GM12878 (cell line): Measurements from ENCODE around the gene STX10. TPM values are rescaled to one million over a fixed set of nuclear protein-coding genes. Genes with fewer than 3 reads are reported as not detected.
A peak's percentile ranks its signal among the peaks of the same experiment; 100 is the strongest.

Source experiments
- BHLHE40 ChIP-seq, 2 experiments: fragments of 450-650 bp in 1 of 2; IDR thresholded peaks; 2 replicates each; pipeline ENCODE4 v1.6.1; 2011 to 2017; ENCODE audit warnings: low read depth in 2 of 2, borderline replicate concordance in 1 of 2, improper control_type of control experiment in 1 of 2, low read length in 1 of 2, mild to moderate bottlenecking in 1 of 2
- CHD1 ChIP-seq: IDR thresholded peaks from 2 replicates; pipeline ENCODE4 v1.6.1; 2012; ENCODE audit warnings: low read depth, low read length, improper control_type of control experiment
- EED ChIP-seq: sonication (generic); IDR thresholded peaks from 2 replicates; pipeline ENCODE4 v1.6.1; 2016; ENCODE audit warnings: antibody characterized with exemption, low read depth
- EP300 ChIP-seq, 2 experiments: fragments of 150-350 bp in 1 of 2; IDR thresholded peaks; 2 replicates each; pipeline ENCODE4 v1.6.1; 2011 to 2012; ENCODE audit warnings: low read depth in 2 of 2, low read length in 2 of 2, borderline replicate concordance in 1 of 2, improper control_type of control experiment in 1 of 2, inconsistent platforms in 1 of 2; ENCODE audit not compliant: control insufficient read depth in 1 of 2
- EZH2 ChIP-seq: IDR thresholded peaks from 2 replicates; pipeline ENCODE4 v1.6.1; 2012; ENCODE audit warnings: low read depth, mild to moderate bottlenecking, control low read depth, inconsistent platforms, low read length, borderline replicate concordance; ENCODE audit not compliant: control insufficient read depth
- MXI1 ChIP-seq: fragments of 150-350 bp; IDR thresholded peaks from 2 replicates; pipeline ENCODE4 v1.6.1; 2011; ENCODE audit warnings: low read depth, mild to moderate bottlenecking, inconsistent platforms, low read length, improper control_type of control experiment
- NFYA ChIP-seq: IDR thresholded peaks from 2 replicates; pipeline ENCODE4 v1.6.1; 2011; ENCODE audit warnings: low read depth, mild to moderate bottlenecking, low read length, improper control_type of control experiment, borderline replicate concordance
- NR2C1 ChIP-seq: fragments of 450-650 bp; IDR thresholded peaks from 2 replicates; pipeline ENCODE4 v1.6.1; 2017; ENCODE audit warnings: antibody characterized with exemption, mild to moderate bottlenecking, moderate library complexity
- POLR2A ChIP-seq: IDR thresholded peaks from 2 replicates; pipeline ENCODE4 v1.6.1; 2011; ENCODE audit warnings: low read depth, mild to moderate bottlenecking, low read length
- RBBP5 ChIP-seq: fragments of 200-600 bp; sonication (generic); conservative IDR thresholded peaks from 2 replicates; pipeline ENCODE4 v1.6.1; 2016
- RELA ChIP-seq: fragments of 450-650 bp; IDR thresholded peaks from 2 replicates; pipeline ENCODE4 v1.8.0; 2014; ENCODE audit warnings: borderline replicate concordance; ENCODE audit not compliant: partially characterized antibody
- RFX5 ChIP-seq: IDR thresholded peaks from 2 replicates; pipeline ENCODE4 v1.6.1; 2011; ENCODE audit warnings: low read depth, low read length, improper control_type of control experiment
- SIN3A ChIP-seq: IDR thresholded peaks from 2 replicates; pipeline ENCODE4 v1.6.1; 2012; ENCODE audit warnings: low read depth, low read length, improper control_type of control experiment
- SMAD5 ChIP-seq: IDR thresholded peaks from 2 replicates; pipeline ENCODE4 v1.6.1; 2016; ENCODE audit warnings: antibody characterized with exemption, low read depth
- ZNF384 ChIP-seq: IDR thresholded peaks from 2 replicates; pipeline ENCODE4 v1.6.1; 2012; ENCODE audit warnings: low read depth, mild to moderate bottlenecking, low read length, improper control_type of control experiment, borderline replicate concordance
- polyA plus RNA-seq, 11 experiments: library from polyadenylated mRNA; depleted of rRNA in 4 of 11; unstranded in 6 of 11; stranded (reverse) in 5 of 11; fragments of >200 nt; fragmentation: Nextera tagmentation in 4 of 11; fragmentation: Illumina TruSeq in 1 of 11; extraction: Ambion mirVana in 4 of 11; extraction: Trizol in 1 of 11; gene quantifications; 1 replicate in 1 of 11; 2 replicates in 10 of 11; pipeline versions ENCODE4 v1.2.1 to v1.2.3, GENCODE V29; 2011 to 2016; ENCODE audit warnings: inconsistent platforms in 2 of 11, missing spikeins in 2 of 11, low read depth in 1 of 11
- total RNA-seq, 4 experiments: library from RNA; depleted of rRNA in 3 of 4; stranded (reverse); fragments of >200 nt in 3 of 4; fragmentation: Illumina TruSeq in 1 of 4; extraction: Trizol in 1 of 4; gene quantifications; 2 replicates each; pipeline versions ENCODE4 v1.2.1 to v1.2.3, GENCODE V29; 2013 to 2021
- TF ChIP-seq, protein P1 (sequence below), 3 experiments: IDR thresholded peaks in 2 of 3; conservative IDR thresholded peaks in 1 of 3; 2 replicates each; pipeline ENCODE4 v1.5.1; 2011; ENCODE audit warnings: low read depth in 3 of 3, low read length in 3 of 3, mild to moderate bottlenecking in 3 of 3, control low read depth in 2 of 3, moderate library complexity in 2 of 3, inconsistent platforms in 1 of 3, mixed read lengths in 1 of 3; ENCODE audit not compliant: control insufficient read depth in 2 of 3, insufficient read depth in 1 of 3; ENCODE audit errors: extremely low read depth in 1 of 3
- TF ChIP-seq, protein P2 (sequence below): IDR thresholded peaks from 2 replicates; pipeline ENCODE4 v1.6.1; 2011; ENCODE audit warnings: low read depth, mild to moderate bottlenecking, low read length, moderate library complexity, borderline replicate concordance; ENCODE audit errors: extremely low read depth
- TF ChIP-seq, protein P3 (sequence below): IDR thresholded peaks from 2 replicates; pipeline ENCODE4 v1.6.1; 2011; ENCODE audit warnings: borderline replicate concordance, low read depth, mild to moderate bottlenecking, moderate library complexity, mixed read lengths, low read length; ENCODE audit not compliant: insufficient read depth; ENCODE audit errors: extremely low read length
- TF ChIP-seq, protein P4 (sequence below): fragments of 450-650 bp; formaldehyde crosslinking; IDR thresholded peaks from 2 replicates; pipeline ENCODE4 v1.4.0; 2022; ENCODE audit warnings: mild to moderate bottlenecking, moderate library complexity
- TF ChIP-seq, protein P5 (sequence below): fragments of 450-650 bp; IDR thresholded peaks from 2 replicates; pipeline ENCODE4 v1.6.1; 2018; ENCODE audit warnings: mild to moderate bottlenecking, low read depth, moderate library complexity; ENCODE audit not compliant: partially characterized antibody

Gene STX10
- total and polyA plus RNA-seq, 10 of the 15 experiments (the other 5 are each of a cell fraction or from before 2014, with no cell fraction given), result 0.56 to 76.1 (median 47.6) TPM

DNA sequence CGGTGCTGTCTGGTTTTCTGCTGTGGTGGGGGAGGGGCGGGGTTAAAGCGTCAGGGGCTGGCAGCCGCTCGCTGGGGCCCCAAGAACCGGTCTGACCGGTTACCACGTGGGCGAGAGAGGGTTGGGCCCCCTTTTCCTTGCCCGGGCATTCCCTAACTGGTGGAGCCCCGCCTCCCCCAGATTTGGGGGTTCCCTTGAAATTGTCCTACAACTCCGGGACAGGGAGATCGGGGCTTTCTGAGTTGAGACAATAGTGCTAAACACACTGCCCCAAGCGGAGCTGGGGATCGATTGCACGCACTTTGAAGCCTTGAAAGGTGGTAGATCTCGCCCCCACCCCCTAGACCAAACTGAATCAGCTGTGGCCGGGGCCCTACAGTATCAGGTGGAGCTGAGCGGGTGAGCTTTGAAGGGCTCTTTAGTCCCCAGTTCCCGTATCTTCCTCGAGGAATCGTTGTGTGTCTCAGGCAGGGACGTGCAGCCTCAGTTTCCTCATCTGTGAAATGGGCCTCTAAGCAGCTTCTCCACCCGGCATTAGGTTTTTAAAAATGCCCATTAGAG lies 4.8 kb upstream of the STX10 start (continued):
- TF ChIP-seq, protein P1, sequence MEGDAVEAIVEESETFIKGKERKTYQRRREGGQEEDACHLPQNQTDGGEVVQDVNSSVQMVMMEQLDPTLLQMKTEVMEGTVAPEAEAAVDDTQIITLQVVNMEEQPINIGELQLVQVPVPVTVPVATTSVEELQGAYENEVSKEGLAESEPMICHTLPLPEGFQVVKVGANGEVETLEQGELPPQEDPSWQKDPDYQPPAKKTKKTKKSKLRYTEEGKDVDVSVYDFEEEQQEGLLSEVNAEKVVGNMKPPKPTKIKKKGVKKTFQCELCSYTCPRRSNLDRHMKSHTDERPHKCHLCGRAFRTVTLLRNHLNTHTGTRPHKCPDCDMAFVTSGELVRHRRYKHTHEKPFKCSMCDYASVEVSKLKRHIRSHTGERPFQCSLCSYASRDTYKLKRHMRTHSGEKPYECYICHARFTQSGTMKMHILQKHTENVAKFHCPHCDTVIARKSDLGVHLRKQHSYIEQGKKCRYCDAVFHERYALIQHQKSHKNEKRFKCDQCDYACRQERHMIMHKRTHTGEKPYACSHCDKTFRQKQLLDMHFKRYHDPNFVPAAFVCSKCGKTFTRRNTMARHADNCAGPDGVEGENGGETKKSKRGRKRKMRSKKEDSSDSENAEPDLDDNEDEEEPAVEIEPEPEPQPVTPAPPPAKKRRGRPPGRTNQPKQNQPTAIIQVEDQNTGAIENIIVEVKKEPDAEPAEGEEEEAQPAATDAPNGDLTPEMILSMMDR (IDR thresholded peaks at IDR 0.05 in 2 of 3, conservative IDR thresholded peaks at IDR 0.05 in 1 of 3; ENCODE audit: control insufficient read depth in 2 of 3, extremely low read depth in 1 of 3, insufficient read depth in 1 of 3, low read depth in 3 of 3, low read length in 3 of 3), result peak; percentile 47 to 58 (median 51); a peak in 4 of 6 replicates
- no peak for TF ChIP-seq CHD1
- TF ChIP-seq BHLHE40 (IDR thresholded peaks at IDR 0.05; ENCODE audit: borderline replicate concordance in 1 of 2, low read depth in 2 of 2, low read length in 1 of 2), result no peak
- TF ChIP-seq SIN3A, result no peak; the same call in 1 of the 2 replicates
- TF ChIP-seq POLR2A, result peak; percentile 78
- TF ChIP-seq, protein P2, sequence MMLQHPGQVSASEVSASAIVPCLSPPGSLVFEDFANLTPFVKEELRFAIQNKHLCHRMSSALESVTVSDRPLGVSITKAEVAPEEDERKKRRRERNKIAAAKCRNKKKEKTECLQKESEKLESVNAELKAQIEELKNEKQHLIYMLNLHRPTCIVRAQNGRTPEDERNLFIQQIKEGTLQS, result no peak
- TF ChIP-seq NR2C1, result no peak
- TF ChIP-seq EP300 (IDR thresholded peaks at IDR 0.05; ENCODE audit: borderline replicate concordance in 1 of 2, control insufficient read depth in 1 of 2, low read depth in 2 of 2, low read length in 2 of 2), result peak; percentile 9 to 32; a peak in 1 of 4 replicates
- peak; percentile 72 for TF ChIP-seq MXI1
- TF ChIP-seq RFX5, result no peak
- no peak for TF ChIP-seq RBBP5
- TF ChIP-seq, protein P3, sequence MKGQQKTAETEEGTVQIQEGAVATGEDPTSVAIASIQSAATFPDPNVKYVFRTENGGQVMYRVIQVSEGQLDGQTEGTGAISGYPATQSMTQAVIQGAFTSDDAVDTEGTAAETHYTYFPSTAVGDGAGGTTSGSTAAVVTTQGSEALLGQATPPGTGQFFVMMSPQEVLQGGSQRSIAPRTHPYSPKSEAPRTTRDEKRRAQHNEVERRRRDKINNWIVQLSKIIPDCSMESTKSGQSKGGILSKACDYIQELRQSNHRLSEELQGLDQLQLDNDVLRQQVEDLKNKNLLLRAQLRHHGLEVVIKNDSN, result peak; percentile 19
- TF ChIP-seq RELA, result no peak
- no peak for TF ChIP-seq NFYA
- TF ChIP-seq SMAD5, result peak; percentile 86; the same call in 1 of the 2 replicates
- peak; percentile 73; the same call in 1 of the 2 replicates for TF ChIP-seq EED
- TF ChIP-seq, protein P4, sequence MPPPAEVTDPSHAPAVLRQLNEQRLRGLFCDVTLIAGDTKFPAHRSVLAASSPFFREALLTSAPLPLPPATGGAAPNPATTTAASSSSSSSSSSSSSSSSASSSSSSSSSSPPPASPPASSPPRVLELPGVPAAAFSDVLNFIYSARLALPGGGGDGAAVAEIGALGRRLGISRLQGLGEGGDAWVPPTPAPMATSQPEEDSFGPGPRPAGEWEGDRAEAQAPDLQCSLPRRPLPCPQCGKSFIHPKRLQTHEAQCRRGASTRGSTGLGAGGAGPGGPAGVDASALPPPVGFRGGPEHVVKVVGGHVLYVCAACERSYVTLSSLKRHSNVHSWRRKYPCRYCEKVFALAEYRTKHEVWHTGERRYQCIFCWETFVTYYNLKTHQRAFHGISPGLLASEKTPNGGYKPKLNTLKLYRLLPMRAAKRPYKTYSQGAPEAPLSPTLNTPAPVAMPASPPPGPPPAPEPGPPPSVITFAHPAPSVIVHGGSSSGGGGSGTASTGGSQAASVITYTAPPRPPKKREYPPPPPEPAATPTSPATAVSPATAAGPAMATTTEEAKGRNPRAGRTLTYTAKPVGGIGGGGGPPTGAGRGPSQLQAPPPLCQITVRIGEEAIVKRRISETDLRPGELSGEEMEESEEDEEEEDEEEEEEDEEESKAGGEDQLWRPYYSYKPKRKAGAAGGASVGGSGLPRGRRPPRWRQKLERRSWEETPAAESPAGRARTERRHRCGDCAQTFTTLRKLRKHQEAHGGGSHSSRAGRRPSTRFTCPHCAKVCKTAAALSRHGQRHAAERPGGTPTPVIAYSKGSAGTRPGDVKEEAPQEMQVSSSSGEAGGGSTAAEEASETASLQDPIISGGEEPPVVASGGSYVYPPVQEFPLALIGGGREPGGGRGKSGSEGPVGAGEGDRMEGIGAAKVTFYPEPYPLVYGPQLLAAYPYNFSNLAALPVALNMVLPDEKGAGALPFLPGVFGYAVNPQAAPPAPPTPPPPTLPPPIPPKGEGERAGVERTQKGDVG (CRISPR knock-in tag), result no peak
- TF ChIP-seq, protein P5, sequence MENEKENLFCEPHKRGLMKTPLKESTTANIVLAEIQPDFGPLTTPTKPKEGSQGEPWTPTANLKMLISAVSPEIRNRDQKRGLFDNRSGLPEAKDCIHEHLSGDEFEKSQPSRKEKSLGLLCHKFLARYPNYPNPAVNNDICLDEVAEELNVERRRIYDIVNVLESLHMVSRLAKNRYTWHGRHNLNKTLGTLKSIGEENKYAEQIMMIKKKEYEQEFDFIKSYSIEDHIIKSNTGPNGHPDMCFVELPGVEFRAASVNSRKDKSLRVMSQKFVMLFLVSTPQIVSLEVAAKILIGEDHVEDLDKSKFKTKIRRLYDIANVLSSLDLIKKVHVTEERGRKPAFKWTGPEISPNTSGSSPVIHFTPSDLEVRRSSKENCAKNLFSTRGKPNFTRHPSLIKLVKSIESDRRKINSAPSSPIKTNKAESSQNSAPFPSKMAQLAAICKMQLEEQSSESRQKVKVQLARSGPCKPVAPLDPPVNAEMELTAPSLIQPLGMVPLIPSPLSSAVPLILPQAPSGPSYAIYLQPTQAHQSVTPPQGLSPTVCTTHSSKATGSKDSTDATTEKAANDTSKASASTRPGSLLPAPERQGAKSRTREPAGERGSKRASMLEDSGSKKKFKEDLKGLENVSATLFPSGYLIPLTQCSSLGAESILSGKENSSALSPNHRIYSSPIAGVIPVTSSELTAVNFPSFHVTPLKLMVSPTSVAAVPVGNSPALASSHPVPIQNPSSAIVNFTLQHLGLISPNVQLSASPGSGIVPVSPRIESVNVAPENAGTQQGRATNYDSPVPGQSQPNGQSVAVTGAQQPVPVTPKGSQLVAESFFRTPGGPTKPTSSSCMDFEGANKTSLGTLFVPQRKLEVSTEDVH, result no peak
- no peak for TF ChIP-seq ZNF384
- TF ChIP-seq EZH2, result no peak
